ENCODE results near the gene AQP9.

AQP9 gene

DNA sequence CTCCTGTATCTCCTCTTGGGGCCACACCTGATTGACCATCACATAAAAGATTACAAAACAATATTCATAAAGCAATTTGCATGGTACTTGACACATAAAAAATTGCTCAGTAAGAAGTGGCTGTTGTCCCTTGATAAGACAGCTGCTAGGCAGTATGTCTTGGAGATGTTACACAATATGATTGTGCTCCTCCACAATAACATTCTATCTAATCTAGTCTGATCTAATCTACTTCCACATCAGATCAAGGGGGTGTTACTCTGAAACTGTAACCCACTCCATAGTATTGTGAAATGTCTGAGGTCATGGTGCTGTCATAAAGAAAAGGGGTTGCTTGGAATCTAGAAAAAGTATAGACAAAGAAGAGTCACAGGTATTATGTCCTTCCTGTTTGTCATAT, 23.4 kb upstream of the AQP9 start:
- H3K27me3 ChIP-seq (replicated peaks; ENCODE audit: control insufficient read depth, insufficient read depth, low read length, poor library complexity, severe bottlenecking) = no peaks in the 10 kb centered on the region
- no peak overlapping the region for H3K4me3 ChIP-seq (ENCODE audit: insufficient read depth, low read depth, low read length, poor library complexity, severe bottlenecking)
- DNase-seq = no peak
- H3K9me3 ChIP-seq (ENCODE audit: control insufficient read depth, low read length) = no peaks in the 10 kb centered on the region
- H3K4me1 ChIP-seq (ENCODE audit: control insufficient read depth, insufficient read depth, low read length, poor library complexity, severe bottlenecking) = no peaks in the 10 kb centered on the region
- no peaks in the 10 kb centered on the region for H3K36me3 ChIP-seq (ENCODE audit: control insufficient read depth, insufficient read depth, low read length)
- no peak overlapping the region for H3K27ac ChIP-seq (ENCODE audit: insufficient read depth, low read length, poor library complexity, severe bottlenecking)

DNA sequence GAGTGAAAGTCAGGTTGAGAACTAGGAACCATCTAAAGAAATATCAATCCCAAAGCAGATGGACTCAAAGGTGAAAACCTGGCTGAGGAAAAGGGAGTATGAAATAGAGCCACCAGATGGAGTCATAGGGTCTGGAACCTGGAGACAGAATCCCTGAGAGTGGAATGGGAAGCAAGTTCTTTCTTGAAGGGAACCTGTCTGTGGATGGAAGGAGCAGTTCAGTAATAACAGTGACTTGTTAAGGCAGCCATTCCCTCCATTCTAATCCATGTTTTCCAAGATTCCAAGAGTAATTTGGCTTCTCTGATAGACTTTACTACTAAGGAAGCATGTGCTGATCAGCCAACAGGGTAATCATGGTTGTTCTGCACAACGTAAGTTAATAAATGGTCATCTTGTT, 22.5 kb upstream of the AQP9 start:
- Histone ChIP-seq H3K27me3 (replicated peaks; ENCODE audit: control insufficient read depth, insufficient read depth, low read length, poor library complexity, severe bottlenecking) (no peaks in the 10 kb centered on the region), H3K4me3 (ENCODE audit: insufficient read depth, low read depth, low read length, poor library complexity, severe bottlenecking) (no peak overlapping the region), H3K9me3 (ENCODE audit: control insufficient read depth, low read length) (no peaks in the 10 kb centered on the region), H3K4me1 (ENCODE audit: control insufficient read depth, insufficient read depth, low read length, poor library complexity, severe bottlenecking) (no peaks in the 10 kb centered on the region), H3K27ac (ENCODE audit: insufficient read depth, low read length, poor library complexity, severe bottlenecking) (no peak overlapping the region), H3K36me3 (ENCODE audit: control insufficient read depth, insufficient read depth, low read length) (no peaks in the 10 kb centered on the region)
- DNase-seq = no peak

DNA sequence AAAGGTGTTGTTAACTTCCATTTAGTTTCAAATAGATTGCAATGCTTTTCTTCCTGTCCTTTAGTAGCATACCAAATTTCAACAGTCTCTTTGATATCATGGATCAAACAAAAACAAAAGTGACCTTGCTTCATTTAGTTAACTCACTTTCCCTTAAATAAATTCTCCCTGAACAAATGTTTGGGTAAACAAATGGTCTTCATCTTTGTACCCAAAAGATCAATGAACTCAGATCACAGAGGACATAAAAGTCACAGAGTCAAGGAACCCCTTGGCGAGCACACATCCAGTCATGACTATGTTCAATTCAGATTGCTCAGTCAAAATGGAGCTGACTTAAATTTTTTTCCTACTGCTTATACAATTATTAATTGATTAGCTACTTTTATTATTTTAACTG, 20.6 kb upstream of the AQP9 start:
- Histone ChIP-seq H3K4me3 (ENCODE audit: insufficient read depth, low read depth, low read length, poor library complexity, severe bottlenecking) (no peak overlapping the region), H3K27me3 (replicated peaks; ENCODE audit: control insufficient read depth, insufficient read depth, low read length, poor library complexity, severe bottlenecking) (no peaks in the 10 kb centered on the region), H3K4me1 (ENCODE audit: control insufficient read depth, insufficient read depth, low read length, poor library complexity, severe bottlenecking) (no peaks in the 10 kb centered on the region), H3K27ac (ENCODE audit: insufficient read depth, low read length, poor library complexity, severe bottlenecking) (no peak overlapping the region), H3K9me3 (ENCODE audit: control insufficient read depth, low read length) (no peaks in the 10 kb centered on the region), H3K36me3 (ENCODE audit: control insufficient read depth, insufficient read depth, low read length) (no peaks in the 10 kb centered on the region)
- no peak for DNase-seq

DNA sequence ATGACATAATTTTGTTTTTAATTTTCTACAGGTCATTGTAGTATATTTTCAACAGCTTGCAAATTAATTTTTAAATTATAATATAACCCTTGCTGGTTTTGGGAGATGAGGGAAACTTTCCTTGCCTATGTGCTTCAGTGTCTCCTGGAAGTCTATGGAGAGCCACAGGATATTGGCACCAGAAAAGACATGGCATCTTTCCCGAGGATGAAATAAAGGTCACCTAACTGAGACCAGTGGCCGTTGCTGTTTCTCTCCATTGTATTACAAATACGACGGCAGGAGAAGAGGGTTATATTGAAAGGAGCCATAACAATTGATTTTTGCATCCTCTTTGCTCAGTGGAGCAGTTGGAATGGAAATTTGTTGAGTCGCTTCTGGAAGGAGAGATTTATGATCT, 19.9 kb upstream of the AQP9 start:
- no peaks in the 10 kb centered on the region for H3K36me3 ChIP-seq (ENCODE audit: control insufficient read depth, insufficient read depth, low read length)
- no peak overlapping the region for H3K27ac ChIP-seq (ENCODE audit: insufficient read depth, low read length, poor library complexity, severe bottlenecking)
- no peaks in the 10 kb centered on the region for H3K27me3 ChIP-seq (replicated peaks; ENCODE audit: control insufficient read depth, insufficient read depth, low read length, poor library complexity, severe bottlenecking)
- no peaks in the 10 kb centered on the region for H3K4me1 ChIP-seq (ENCODE audit: control insufficient read depth, insufficient read depth, low read length, poor library complexity, severe bottlenecking)
- no peaks in the 10 kb centered on the region for H3K9me3 ChIP-seq (ENCODE audit: control insufficient read depth, low read length)
- DNase-seq = no peak
- H3K4me3 ChIP-seq (ENCODE audit: insufficient read depth, low read depth, low read length, poor library complexity, severe bottlenecking) = no peak overlapping the region

DNA sequence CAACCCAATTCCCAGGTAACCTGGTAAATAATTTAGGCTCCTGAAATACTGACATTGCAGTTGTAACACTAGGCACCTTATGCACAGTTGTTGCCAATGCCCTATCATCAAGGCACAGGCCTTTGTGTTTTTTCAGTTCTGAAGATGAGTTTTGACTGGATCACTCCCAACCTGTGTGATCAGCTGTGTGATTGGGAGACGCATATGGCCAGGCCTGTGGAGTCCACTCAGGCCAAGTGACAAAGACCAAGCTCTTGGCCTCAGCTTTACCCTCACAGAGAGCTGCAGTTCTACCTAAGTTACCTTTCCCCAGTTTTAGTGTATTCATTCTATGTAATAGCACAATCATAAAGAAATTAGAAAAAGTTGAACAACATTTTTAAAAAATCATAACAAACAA, 19.2 kb upstream of the AQP9 start:
- Histone ChIP-seq H3K4me3 (ENCODE audit: insufficient read depth, low read depth, low read length, poor library complexity, severe bottlenecking) (no peak overlapping the region), H3K9me3 (ENCODE audit: control insufficient read depth, low read length) (no peaks in the 10 kb centered on the region), H3K27ac (ENCODE audit: insufficient read depth, low read length, poor library complexity, severe bottlenecking) (no peak overlapping the region), H3K27me3 (replicated peaks; ENCODE audit: control insufficient read depth, insufficient read depth, low read length, poor library complexity, severe bottlenecking) (no peaks in the 10 kb centered on the region), H3K4me1 (ENCODE audit: control insufficient read depth, insufficient read depth, low read length, poor library complexity, severe bottlenecking) (no peaks in the 10 kb centered on the region), H3K36me3 (ENCODE audit: control insufficient read depth, insufficient read depth, low read length) (no peaks in the 10 kb centered on the region)
- no peak for DNase-seq

DNA sequence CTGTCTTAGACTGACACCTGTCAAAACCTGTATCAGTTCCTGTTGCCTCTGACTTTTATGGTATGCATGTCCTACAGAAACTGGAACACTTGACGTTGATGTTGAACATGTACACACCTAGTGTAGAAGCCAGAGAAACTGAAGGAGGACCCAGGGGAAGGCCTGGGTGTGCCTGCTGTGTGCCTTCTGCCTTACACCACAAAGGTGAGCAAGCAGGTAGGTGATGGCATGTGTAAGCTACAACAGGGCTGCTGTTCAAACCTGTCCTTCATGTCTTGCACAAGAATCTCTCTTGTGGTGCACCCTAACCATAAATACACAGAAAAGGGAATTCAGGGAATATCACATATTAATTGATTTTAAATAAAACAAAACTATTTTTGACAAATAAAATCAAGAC, 13.6 kb upstream of the AQP9 start:
- no peaks in the 10 kb centered on the region for H3K9me3 ChIP-seq (ENCODE audit: control insufficient read depth, low read length)
- DNase-seq = no peak
- H3K36me3 ChIP-seq (ENCODE audit: control insufficient read depth, insufficient read depth, low read length) = no peaks in the 10 kb centered on the region
- no peak overlapping the region for H3K4me3 ChIP-seq (ENCODE audit: insufficient read depth, low read depth, low read length, poor library complexity, severe bottlenecking)
- no peaks in the 10 kb centered on the region for H3K4me1 ChIP-seq (ENCODE audit: control insufficient read depth, insufficient read depth, low read length, poor library complexity, severe bottlenecking)
- H3K27ac ChIP-seq (ENCODE audit: insufficient read depth, low read length, poor library complexity, severe bottlenecking) = no peak overlapping the region
- H3K27me3 ChIP-seq (replicated peaks; ENCODE audit: control insufficient read depth, insufficient read depth, low read length, poor library complexity, severe bottlenecking) = no peaks in the 10 kb centered on the region

DNA sequence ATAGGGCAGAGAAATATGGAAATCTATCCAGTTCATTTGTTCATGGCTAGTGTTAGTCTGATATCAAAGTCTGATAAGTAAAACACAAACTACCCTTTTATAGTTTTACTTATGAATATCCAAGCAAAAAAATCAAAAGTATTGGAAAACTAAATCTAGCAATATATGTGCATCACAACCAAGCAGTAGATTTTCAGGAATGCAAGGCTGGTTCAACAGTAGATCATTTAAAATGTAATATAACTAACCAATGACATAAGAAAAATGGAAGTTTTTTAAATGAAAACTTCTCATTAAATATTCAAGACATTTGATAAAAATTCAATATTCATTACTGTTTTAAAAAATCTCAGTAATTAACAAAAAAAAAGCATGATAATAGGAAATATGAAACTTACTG, 12.8 kb upstream of the AQP9 start:
- Histone ChIP-seq H3K27ac (ENCODE audit: insufficient read depth, low read length, poor library complexity, severe bottlenecking) (no peak overlapping the region), H3K9me3 (ENCODE audit: control insufficient read depth, low read length) (no peaks in the 10 kb centered on the region), H3K27me3 (replicated peaks; ENCODE audit: control insufficient read depth, insufficient read depth, low read length, poor library complexity, severe bottlenecking) (no peaks in the 10 kb centered on the region), H3K4me1 (ENCODE audit: control insufficient read depth, insufficient read depth, low read length, poor library complexity, severe bottlenecking) (no peaks in the 10 kb centered on the region), H3K36me3 (ENCODE audit: control insufficient read depth, insufficient read depth, low read length) (no peaks in the 10 kb centered on the region), H3K4me3 (ENCODE audit: insufficient read depth, low read depth, low read length, poor library complexity, severe bottlenecking) (no peak overlapping the region)
- no peak for DNase-seq

DNA sequence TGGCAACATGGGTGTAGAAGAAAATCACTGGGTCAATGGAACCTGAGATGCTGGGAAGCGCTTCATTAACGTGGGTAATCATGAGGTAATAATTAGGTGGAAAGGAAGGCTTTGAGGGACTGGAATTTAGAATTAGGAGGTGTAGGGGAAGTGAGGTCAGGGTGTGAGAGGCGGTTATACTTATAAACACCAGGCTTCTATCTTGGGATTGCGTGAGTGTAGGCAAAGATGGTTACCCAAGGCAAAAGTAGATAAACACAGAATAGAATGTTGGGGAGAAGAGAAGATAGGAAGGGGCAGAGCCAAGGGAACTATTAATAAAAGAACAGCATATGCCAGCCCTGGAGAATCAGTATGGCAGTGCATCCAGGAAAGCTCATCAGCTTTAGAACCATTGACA, 3.3 kb upstream of the AQP9 start:
- Histone ChIP-seq H3K9me3 (ENCODE audit: control insufficient read depth, low read length) (no peaks in the 10 kb centered on the region), H3K4me1 (ENCODE audit: control insufficient read depth, insufficient read depth, low read length, poor library complexity, severe bottlenecking) (no peaks in the 10 kb centered on the region), H3K36me3 (ENCODE audit: control insufficient read depth, insufficient read depth, low read length) (no peaks in the 10 kb centered on the region), H3K27ac (ENCODE audit: insufficient read depth, low read length, poor library complexity, severe bottlenecking) (no peak overlapping the region), H3K27me3 (replicated peaks; ENCODE audit: control insufficient read depth, insufficient read depth, low read length, poor library complexity, severe bottlenecking) (no peaks in the 10 kb centered on the region), H3K4me3 (ENCODE audit: insufficient read depth, low read depth, low read length, poor library complexity, severe bottlenecking) (no peak overlapping the region)
- no peak for DNase-seq

DNA sequence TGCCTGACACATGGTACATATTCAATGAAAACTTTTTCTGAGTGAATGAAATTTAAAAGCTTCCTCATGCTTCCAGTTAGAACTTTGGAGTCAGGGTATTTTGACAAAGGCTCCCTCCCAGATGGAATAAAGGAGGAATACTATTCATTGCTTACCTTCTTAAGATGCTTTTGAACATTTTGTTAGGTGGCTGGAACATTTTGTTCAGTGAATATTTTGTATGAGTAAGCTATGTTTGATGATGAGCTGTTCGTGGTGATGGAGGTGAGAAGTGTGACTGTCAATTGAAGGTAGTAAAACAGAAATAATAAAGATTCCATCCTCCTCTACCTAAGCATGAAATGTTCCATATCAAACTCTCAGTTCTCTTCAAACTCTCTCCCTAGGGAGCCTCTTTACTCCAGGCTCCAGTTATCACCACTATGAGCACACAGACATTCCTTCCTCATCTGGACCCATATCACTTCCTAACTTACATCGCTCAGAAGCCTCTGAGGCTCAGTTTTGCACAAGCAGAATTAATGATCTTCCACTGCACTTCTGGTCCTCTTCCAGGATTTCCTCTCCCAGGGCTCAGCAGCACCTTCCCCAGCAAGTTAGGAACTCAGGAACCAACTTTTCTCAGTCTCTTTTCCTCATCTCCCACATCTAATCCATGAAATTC, 2.5 kb upstream of the AQP9 start:
- no peaks in the 10 kb centered on the region for H3K9me3 ChIP-seq (ENCODE audit: control insufficient read depth, low read length)
- no peak overlapping the region for H3K4me3 ChIP-seq (ENCODE audit: insufficient read depth, low read depth, low read length, poor library complexity, severe bottlenecking)
- H3K27ac ChIP-seq (ENCODE audit: insufficient read depth, low read length, poor library complexity, severe bottlenecking) = no peak overlapping the region
- H3K36me3 ChIP-seq (ENCODE audit: control insufficient read depth, insufficient read depth, low read length) = no peaks in the 10 kb centered on the region
- H3K27me3 ChIP-seq (replicated peaks; ENCODE audit: control insufficient read depth, insufficient read depth, low read length, poor library complexity, severe bottlenecking) = no peaks in the 10 kb centered on the region
- H3K4me1 ChIP-seq (ENCODE audit: control insufficient read depth, insufficient read depth, low read length, poor library complexity, severe bottlenecking) = no peaks in the 10 kb centered on the region
- DNase-seq = no peak

DNA sequence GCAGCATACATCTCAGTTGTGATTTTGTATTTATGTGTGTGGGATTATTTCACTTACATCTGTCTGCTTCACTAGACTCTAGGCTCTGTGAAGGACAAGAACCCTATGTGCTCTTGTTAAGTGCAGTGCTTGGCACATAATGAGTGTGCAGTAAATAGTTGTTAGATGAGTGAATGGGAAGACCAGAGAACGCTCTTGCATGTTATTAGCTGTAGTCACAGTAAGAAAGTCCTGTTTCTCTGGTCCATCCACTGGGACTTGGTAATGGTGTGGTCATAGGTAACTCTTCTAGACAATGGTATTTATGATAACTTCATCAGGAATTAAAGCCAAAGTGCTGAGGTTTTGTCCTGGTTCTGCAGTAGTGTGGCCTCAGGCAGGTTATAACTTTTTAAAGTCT, 1.4 kb upstream of the AQP9 start:
- no peak overlapping the region for H3K27ac ChIP-seq (ENCODE audit: insufficient read depth, low read length, poor library complexity, severe bottlenecking)
- no peaks in the 10 kb centered on the region for H3K9me3 ChIP-seq (ENCODE audit: control insufficient read depth, low read length)
- no peak overlapping the region for H3K4me3 ChIP-seq (ENCODE audit: insufficient read depth, low read depth, low read length, poor library complexity, severe bottlenecking)
- H3K27me3 ChIP-seq (replicated peaks; ENCODE audit: control insufficient read depth, insufficient read depth, low read length, poor library complexity, severe bottlenecking) = no peaks in the 10 kb centered on the region
- no peaks in the 10 kb centered on the region for H3K36me3 ChIP-seq (ENCODE audit: control insufficient read depth, insufficient read depth, low read length)
- no peaks in the 10 kb centered on the region for H3K4me1 ChIP-seq (ENCODE audit: control insufficient read depth, insufficient read depth, low read length, poor library complexity, severe bottlenecking)
- DNase-seq = no peak

DNA sequence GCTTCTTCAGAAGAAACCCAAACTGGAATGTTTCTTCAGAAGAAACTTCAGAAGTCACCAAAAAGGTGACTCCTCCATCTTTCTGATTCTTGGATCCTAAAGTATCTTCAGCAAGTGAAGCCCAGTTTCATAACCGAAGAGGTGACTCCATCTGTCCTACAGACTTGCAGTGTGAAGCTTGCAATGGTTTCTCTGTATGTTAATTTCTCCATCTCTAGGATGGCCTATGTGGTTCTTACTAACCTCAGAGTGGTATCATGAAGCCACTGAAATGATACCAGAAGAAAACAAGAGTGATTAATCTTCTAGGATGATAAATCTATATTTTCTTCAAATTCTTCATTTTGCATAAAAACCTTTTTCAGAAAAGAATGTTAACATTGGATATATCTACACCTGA, 495 bp upstream of the AQP9 start:
- no peaks in the 10 kb centered on the region for H3K9me3 ChIP-seq (ENCODE audit: control insufficient read depth, low read length)
- no peak overlapping the region for H3K27ac ChIP-seq (ENCODE audit: insufficient read depth, low read length, poor library complexity, severe bottlenecking)
- no peak overlapping the region for H3K4me3 ChIP-seq (ENCODE audit: insufficient read depth, low read depth, low read length, poor library complexity, severe bottlenecking)
- no peaks in the 10 kb centered on the region for H3K4me1 ChIP-seq (ENCODE audit: control insufficient read depth, insufficient read depth, low read length, poor library complexity, severe bottlenecking)
- DNase-seq = no peak
- no peaks in the 10 kb centered on the region for H3K36me3 ChIP-seq (ENCODE audit: control insufficient read depth, insufficient read depth, low read length)
- no peaks in the 10 kb centered on the region for H3K27me3 ChIP-seq (replicated peaks; ENCODE audit: control insufficient read depth, insufficient read depth, low read length, poor library complexity, severe bottlenecking)

Data from effector memory CD4-positive, alpha-beta T cell (primary cell).